GM23338 (cell line): Measurements from ENCODE around the gene DLGAP4. TPM values are rescaled to one million over a fixed set of nuclear protein-coding genes. Genes with fewer than 3 reads are reported as not detected.

Experiments
- ATAC-seq: fragments of 200-7000 bp; cut with Tn5 transposase; 3 replicates; pipeline ENCODE4 v1.9.1; 2020
- DNase-seq: peaks from one replicate; pipeline ENCODE4 v3.0.0-alpha.2; 2015; ENCODE audit warnings: low spot score
- H2AFZ ChIP-seq: fragments of 200-600 bp; sonication (generic); 2 replicates; pipeline ENCODE4 v1.8.0; 2016; ENCODE audit warnings: antibody characterized with exemption, mild to moderate bottlenecking, moderate library complexity
- H3F3A ChIP-seq: fragments of 200-600 bp; sonication (generic); replicated peaks from 2 replicates; pipeline ENCODE4 v1.8.0; 2017; ENCODE audit warnings: antibody characterized with exemption, mixed run types, low read depth
- H3K27ac ChIP-seq: fragments of 200-600 bp; sonication (generic); 2 replicates; pipeline ENCODE4 v1.6.1; 2016; ENCODE audit warnings: low read depth
- H3K27me3 ChIP-seq: fragments of 200-600 bp; sonication (generic); 2 replicates; pipeline ENCODE4 v1.8.0; 2016; ENCODE audit warnings: mild to moderate bottlenecking, mixed run types, moderate library complexity; ENCODE audit not compliant: insufficient read depth
- H3K36me3 ChIP-seq: fragments of 200-600 bp; sonication (generic); 2 replicates; pipeline ENCODE4 v1.8.0; 2016; ENCODE audit warnings: mild to moderate bottlenecking; ENCODE audit not compliant: insufficient read depth
- H3K4me1 ChIP-seq: fragments of 200-600 bp; sonication (generic); 2 replicates; pipeline ENCODE4 v1.8.0; 2016; ENCODE audit warnings: mild to moderate bottlenecking, moderate library complexity; ENCODE audit not compliant: insufficient read depth
- H3K4me2 ChIP-seq: fragments of 200-600 bp; sonication (generic); 2 replicates; pipeline ENCODE4 v1.7.1; 2017; ENCODE audit warnings: mixed run types
- H3K4me3 ChIP-seq: fragments of 200-600 bp; sonication (generic); 2 replicates; pipeline ENCODE4 v1.6.1; 2016; ENCODE audit warnings: mixed run types
- H3K79me2 ChIP-seq: fragments of 200-600 bp; sonication (generic); replicated peaks from 2 replicates; pipeline ENCODE4 v1.8.0; 2017; ENCODE audit warnings: mild to moderate bottlenecking; ENCODE audit not compliant: insufficient read depth
- H3K9me2 ChIP-seq: fragments of 200-600 bp; sonication (generic); 2 replicates; pipeline ENCODE4 v1.8.0; 2017; ENCODE audit not compliant: insufficient read depth
- H4K20me1 ChIP-seq: fragments of 200-600 bp; sonication (generic); replicated peaks from 2 replicates; pipeline ENCODE4 v1.8.0; 2017; ENCODE audit warnings: mild to moderate bottlenecking; ENCODE audit not compliant: insufficient read depth
- H3K27ac Mint-ChIP-seq: 2 replicates; pipeline ENCODE4 v1.8.0; 2020; ENCODE audit warnings: inconsistent platforms, mild to moderate bottlenecking, moderate library complexity, mixed read lengths
- H3K27me3 Mint-ChIP-seq: 3 replicates; pipeline ENCODE4 v1.8.0; 2022; ENCODE audit warnings: low read depth, mild to moderate bottlenecking, moderate library complexity, mixed read lengths, inconsistent platforms; ENCODE audit not compliant: insufficient read depth, poor library complexity
- H3K36me3 Mint-ChIP-seq: 3 replicates; pipeline ENCODE4 v1.8.0; 2021; ENCODE audit warnings: low read depth, mild to moderate bottlenecking, inconsistent platforms, moderate library complexity, mixed read lengths
- H3K4me1 Mint-ChIP-seq: 3 replicates; pipeline ENCODE4 v1.8.0; 2020; ENCODE audit warnings: mild to moderate bottlenecking, inconsistent platforms, mixed read lengths
- H3K4me3 Mint-ChIP-seq: 3 replicates; pipeline ENCODE4 v1.8.0; 2021; ENCODE audit warnings: moderate library complexity, mild to moderate bottlenecking, inconsistent platforms, mixed read lengths
- H3K9me3 Mint-ChIP-seq: 3 replicates; pipeline ENCODE4 v1.8.0; 2020; ENCODE audit warnings: moderate library complexity, mild to moderate bottlenecking, inconsistent platforms, mixed read lengths
- CREB1 ChIP-seq: fragments of 250-450 bp; sonication (Bioruptor Pico); IDR thresholded peaks from 2 replicates; pipeline ENCODE4 v1.5.0; 2020; ENCODE audit warnings: low read depth, mild to moderate bottlenecking, moderate library complexity
- EZH2 ChIP-seq: fragments of 200-600 bp; sonication (generic); IDR thresholded peaks from one replicate; pipeline ENCODE4 v1.8.0; 2017; ENCODE audit warnings: antibody characterized with exemption, mild to moderate bottlenecking, low read depth; ENCODE audit not compliant: unreplicated experiment
- JUNB ChIP-seq: IDR thresholded peaks from one replicate; pipeline ENCODE4 v1.6.1; 2016; ENCODE audit warnings: antibody characterized with exemption; ENCODE audit not compliant: unreplicated experiment
- ZNF331 ChIP-seq: fragments of 250-450 bp; sonication (Bioruptor Pico); IDR thresholded peaks from 2 replicates; pipeline ENCODE4 v1.5.0; 2020; ENCODE audit warnings: low read depth, mild to moderate bottlenecking, moderate library complexity
- ZNF462 ChIP-seq: fragments of 250-450 bp; sonication (Bioruptor Pico); IDR thresholded peaks from 2 replicates; pipeline ENCODE4 v1.5.0; 2020; ENCODE audit warnings: mild to moderate bottlenecking, moderate library complexity
- polyA plus RNA-seq: library from polyadenylated mRNA; unstranded; fragments of >200 nt; fragmentation: Nextera tagmentation; extraction: Ambion mirVana; gene quantifications from 2 replicates; pipeline ENCODE4 v1.2.1, GENCODE V29; 2016
- total RNA-seq: library from RNA; depleted of rRNA; stranded (reverse); fragments of >200 nt; shearing (Covaris generic); gene quantifications from 2 replicates; pipeline ENCODE4 v1.2.3, GENCODE V29; 2014

Gene DLGAP4
- total and polyA plus RNA-seq, 2 experiments from 2014 or later, result 46.1 to 52.2 TPM

GRCh38 chr20:36550790-36551299 lies 244.7 kb downstream of the DLGAP4 start:
- no peaks in the 10 kb centered on the region for H3K9me2 ChIP-seq
- no peak for DNase-seq
- Mint-ChIP-seq H3K36me3 (peaks cover 13% of the 10 kb centered on the region), H3K27me3 (peaks cover 5% of the 10 kb centered on the region), H3K27ac (peak overlapping the region; percentile 40; the same call in 1 of the 2 replicates), H3K4me1 (peaks cover 6% of the 10 kb centered on the region), H3K4me3 (no peak overlapping the region), H3K9me3 (no peaks in the 10 kb centered on the region)
- H3K4me1 ChIP-seq, result no peaks in the 10 kb centered on the region
- H3K4me3 ChIP-seq, result no peak overlapping the region
- H4K20me1 ChIP-seq, result no peaks in the 10 kb centered on the region; the same call in 1 of the 2 replicates
- H3K27me3 ChIP-seq, result no peaks in the 10 kb centered on the region
- peaks cover 15% of the 10 kb centered on the region; the same call in 1 of the 2 replicates for H3F3A ChIP-seq
- ATAC-seq, result no peak; the same call in 2 of the 3 replicates
- no peaks in the 10 kb centered on the region; the same call in 1 of the 2 replicates for H3K79me2 ChIP-seq
- H2AFZ ChIP-seq, result no peak overlapping the region
- H3K27ac ChIP-seq, result no peak overlapping the region
- TF ChIP-seq EZH2 (no peak), ZNF462 (CRISPR knock-in tag) (no peak)
- no peak overlapping the region for H3K4me2 ChIP-seq
- no peaks in the 10 kb centered on the region for H3K36me3 ChIP-seq

GRCh38 chr20:36555248-36555647 lies 249.1 kb downstream of the DLGAP4 start:
- Histone ChIP-seq H2AFZ (no peak overlapping the region), H3K4me1 (peaks cover 4% of the 10 kb centered on the region; the same call in 1 of the 2 replicates), H3K79me2 (peaks cover under 1% of the 10 kb centered on the region; the same call in 1 of the 2 replicates), H4K20me1 (no peaks in the 10 kb centered on the region; the same call in 1 of the 2 replicates), H3K9me2 (no peaks in the 10 kb centered on the region), H3K4me2 (no peak overlapping the region), H3K27ac (no peak overlapping the region), H3F3A (0 out of 2 replicates have a peak, but pooled peaks cover 7% of the 10 kb centered on the region), H3K4me3 (no peak overlapping the region), H3K36me3 (no peaks in the 10 kb centered on the region), H3K27me3 (no peaks in the 10 kb centered on the region)
- H3K27me3 Mint-ChIP-seq, result peaks cover 5% of the 10 kb centered on the region
- peaks cover 3% of the 10 kb centered on the region; the same call in 2 of the 3 replicates for H3K36me3 Mint-ChIP-seq
- ATAC-seq, result no peak
- no peaks in the 10 kb centered on the region; the same call in 1 of the 3 replicates for H3K4me1 Mint-ChIP-seq
- no peak for DNase-seq
- H3K9me3 Mint-ChIP-seq, result 0 out of 3 replicates have a peak, but pooled peaks cover 3% of the 10 kb centered on the region
- no peak overlapping the region for H3K4me3 Mint-ChIP-seq
- H3K27ac Mint-ChIP-seq, result no peak overlapping the region
- TF ChIP-seq JUNB (no peak), ZNF462 (CRISPR knock-in tag) (no peak), ZNF331 (CRISPR knock-in tag) (no peak), EZH2 (no peak), CREB1 (CRISPR knock-in tag) (no peak)
